ENCODE data around the gene ZNF354C. TPM values are rescaled to one million over a fixed set of nuclear protein-coding genes. Genes with fewer than 3 reads are reported as not detected.

The ZNF354C gene
- total and polyA plus RNA-seq, 2 of the 8 experiments (the other 6 are each of a cell fraction or from before 2014, with no cell fraction given): 0.85 to 2.3 TPM

- Histone ChIP-seq H3K4me2 (ENCODE audit: insufficient read depth in 1 of 2, low read depth in 2 of 2, low read length in 2 of 2) (no peak overlapping the region), H4K5ac (ENCODE audit: insufficient read length, low read depth, low read length) (no peak overlapping the region), H3K79me1 (ENCODE audit: low read depth, low read length) (no peaks in the 10 kb centered on the region), H3K4me1 (replicated peaks in 1 of 4; ENCODE audit: control insufficient read depth in 3 of 4, insufficient read depth in 4 of 4, low read length in 3 of 4) (no peaks in the 10 kb centered on the region), H2AFZ (ENCODE audit: low read length) (no peak overlapping the region), H2BK20ac (ENCODE audit: low read length) (no peak overlapping the region), H3K4me3 (ENCODE audit: extremely low read depth in 1 of 4, insufficient read depth in 2 of 4, low read depth in 3 of 4, low read length in 4 of 4) (no peak overlapping the region), H3K4ac (replicated peaks; ENCODE audit: insufficient read length, low read depth, low read length) (no peak overlapping the region), H4K20me1 (replicated peaks in 1 of 2; ENCODE audit: control insufficient read depth in 1 of 2, insufficient read depth in 2 of 2, low read length in 2 of 2) (no peaks in the 10 kb centered on the region), H3K23me2 (ENCODE audit: low read depth, low read length) (no peaks in the 10 kb centered on the region; the same call in 1 of the 2 replicates), H3K79me2 (ENCODE audit: control insufficient read depth in 1 of 2, insufficient read depth in 2 of 2, low read length in 2 of 2) (no peaks in the 10 kb centered on the region), H3K36me3 (ENCODE audit: control insufficient read depth in 2 of 4, insufficient read depth in 4 of 4, low read length in 3 of 4) (no peaks in the 10 kb centered on the region), H3K56ac (replicated peaks; ENCODE audit: insufficient read length, low read depth, low read length) (no peak overlapping the region), H3K14ac (ENCODE audit: insufficient read length) (no peak overlapping the region), H3K9me3 (ENCODE audit: insufficient read depth in 2 of 2, low read depth in 1 of 2, low read length in 1 of 2) (peaks cover 59 to 77% of the 10 kb centered on the region in 2 experiments), H3K9ac (replicated peaks in 1 of 4; ENCODE audit: extremely low read depth in 1 of 4, low read depth in 3 of 4, low read length in 3 of 4) (no peak overlapping the region), H3K18ac (ENCODE audit: extremely low read depth, low read length) (no peak overlapping the region), H3K23ac (ENCODE audit: insufficient read length) (no peak overlapping the region), H2BK5ac (ENCODE audit: low read depth, low read length) (no peak overlapping the region), H2BK15ac (ENCODE audit: low read length) (no peak overlapping the region), H2BK120ac (replicated peaks; ENCODE audit: low read depth, low read length) (no peak overlapping the region), H4K91ac (replicated peaks; ENCODE audit: insufficient read length, low read length) (no peak overlapping the region), H4K8ac (ENCODE audit: extremely low read depth, insufficient read depth, low read length) (no peak overlapping the region), H2BK12ac (ENCODE audit: low read depth, low read length) (no peak overlapping the region), H3K27ac (ENCODE audit: low read depth, low read length) (no peak overlapping the region), H2AK5ac (ENCODE audit: low read depth, low read length) (no peak overlapping the region), H3K27me3 (replicated peaks in 1 of 4; ENCODE audit: control insufficient read depth in 3 of 4, extremely low read depth in 1 of 4, insufficient read depth in 3 of 4, low read length in 3 of 4) (no peaks in the 10 kb centered on the region)
- no peak for TF ChIP-seq ZNF274 (IDR thresholded peaks at IDR 0.05; ENCODE audit: borderline replicate concordance, extremely low read depth, low read length)
- no peak for TF ChIP-seq TAF7 (optimal IDR thresholded peaks at IDR 0.05; ENCODE audit: borderline replicate concordance, low read depth, low read length)
- no peak for TF ChIP-seq EGR1 (IDR thresholded peaks at IDR 0.05; ENCODE audit: borderline replicate concordance, low read depth, low read length)
- no peak for TF ChIP-seq HDAC2 (IDR thresholded peaks at IDR 0.05; ENCODE audit: borderline replicate concordance in 1 of 2, low read depth in 2 of 2, low read length in 2 of 2)
- no peak for TF ChIP-seq TBP (IDR thresholded peaks at IDR 0.05; ENCODE audit: low read depth, low read length)
- TF ChIP-seq POU5F1 (IDR thresholded peaks at IDR 0.05; ENCODE audit: low read depth, low read length): no peak
- no peak for TF ChIP-seq JUN (IDR thresholded peaks at IDR 0.05; ENCODE audit: low read depth, low read length)
- TF ChIP-seq E2F6 (IDR thresholded peaks at IDR 0.05): no peak
- TF ChIP-seq SIRT6 (IDR thresholded peaks at IDR 0.05; ENCODE audit: low read length): no peak
- no peak for TF ChIP-seq RNF2 (IDR thresholded peaks at IDR 0.05; ENCODE audit: borderline replicate concordance, low read depth, low read length, missing control alignments, poor library complexity, severe bottlenecking)
- TF ChIP-seq MAX (IDR thresholded peaks at IDR 0.05): no peak
- no peak for TF ChIP-seq YY1 (IDR thresholded peaks at IDR 0.05; ENCODE audit: low read depth, low read length)
- POLR2A ChIA-PET (ENCODE audit: partially characterized antibody): no interaction called here
- CTCF ChIA-PET (ENCODE audit: partially characterized antibody): no interaction called here
- WGBS, 2 experiments (ENCODE audit: extremely low coverage in 1 of 2, insufficient coverage in 1 of 2, insufficient read length in 1 of 2, insufficient replicate concordance in 2 of 2, low coverage in 1 of 2, low lambda C conversion rate in 2 of 2, missing lambda C conversion rate in 1 of 2): 93% methylated on average over 11 of the region's 13 CpGs; no CpG with 5 or more reads in 1 of the 2 experiments
- no peak for FAIRE-seq
- DNase-seq (ENCODE audit: low read depth in 1 of 2, low spot score in 2 of 2): no peak
Measured at GRCh38 chr5:179113143-179113530, 53.0 kb downstream of the ZNF354C start.
